Measurements from ENCODE around the gene NME8.
"Not testable (repeated sequence)": the region's sequence is repeated elsewhere in the genome, so short reads cannot be mapped to it uniquely, and the experiment has no call there.

NME8 gene

DNA sequence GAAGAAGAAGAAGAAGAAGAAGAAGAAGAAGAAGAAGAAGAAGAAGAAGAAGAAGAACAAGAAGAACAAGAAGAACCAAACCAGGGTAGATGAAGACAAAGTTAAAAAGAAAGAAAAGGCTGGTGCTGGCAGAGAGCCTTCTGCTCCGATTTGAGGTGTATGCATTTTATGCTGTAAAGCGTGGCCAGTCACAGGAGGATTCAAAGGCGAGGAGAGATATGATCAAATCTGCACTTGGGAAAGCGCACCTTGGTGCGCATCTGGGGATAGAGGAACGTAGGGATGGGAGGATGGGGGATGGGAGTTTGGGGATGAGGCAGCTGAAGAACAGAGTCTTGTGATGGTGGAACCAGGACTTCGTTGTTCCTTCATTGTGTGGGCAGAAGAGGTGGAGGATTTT lies at the start of gene NME8:
TSS of gene NME8 (plus strand) at position 301 of the 400 bp plus-strand sequence. CDS start 1,670 bp downstream, outside the sequence.
- in situ Hi-C loops (cut with MboI; ENCODE audit: low sequenced_read_pairs, unreplicated experiment): loop anchor here (25.0 kb wide), 3 partner anchors 211 to 636 kb away; no protein-coding TSS in a partner anchor
- DNase-seq (ENCODE audit: low spot score): no peak
- no peak for TF ChIP-seq CTCF (IDR thresholded peaks at IDR 0.05; ENCODE audit: borderline replicate concordance, control extremely low read depth, extremely low read depth, insufficient read depth, missing control alignments)

DNA sequence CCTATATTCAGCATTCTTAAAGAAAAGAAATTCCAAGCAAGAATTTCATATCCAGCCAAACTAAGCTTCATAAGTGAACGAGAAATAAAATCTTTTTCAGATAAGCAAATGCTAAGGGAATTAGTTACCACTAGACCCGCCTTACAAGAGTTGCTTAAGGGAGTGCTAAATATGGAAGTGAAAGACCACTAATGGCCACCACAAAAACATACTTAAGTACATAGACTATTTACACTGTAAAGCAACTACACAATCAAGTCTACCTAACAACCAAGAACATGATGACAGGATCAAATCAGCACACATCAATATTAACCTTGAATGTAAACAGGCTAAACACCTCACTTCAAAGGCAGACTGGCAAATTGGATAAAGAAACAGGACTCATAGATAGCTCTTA lies 42.2 kb upstream of the NME8 start:
- DNase-seq (ENCODE audit: low spot score): no peak
- in situ Hi-C loops (cut with MboI; ENCODE audit: low sequenced_read_pairs, unreplicated experiment): no loop called here
- no peak for TF ChIP-seq CTCF (IDR thresholded peaks at IDR 0.05; ENCODE audit: borderline replicate concordance, control extremely low read depth, extremely low read depth, insufficient read depth, missing control alignments)

GRCh38 chr7:37812161-37812580 lies 36.2 kb upstream of the NME8 start:
- DNase-seq (ENCODE audit: low spot score); in situ Hi-C loops (cut with MboI; ENCODE audit: low sequenced_read_pairs, unreplicated experiment): not testable (repeated sequence)

- DNase-seq (ENCODE audit: low spot score): peak; percentile 30
- TF ChIP-seq CTCF (IDR thresholded peaks at IDR 0.05; ENCODE audit: borderline replicate concordance, control extremely low read depth, extremely low read depth, insufficient read depth, missing control alignments): no peak
- in situ Hi-C loops (cut with MboI; ENCODE audit: low sequenced_read_pairs, unreplicated experiment): no loop called here
Measured at GRCh38 chr7:37815671-37816371, 32.6 kb upstream of the NME8 start.

DNA sequence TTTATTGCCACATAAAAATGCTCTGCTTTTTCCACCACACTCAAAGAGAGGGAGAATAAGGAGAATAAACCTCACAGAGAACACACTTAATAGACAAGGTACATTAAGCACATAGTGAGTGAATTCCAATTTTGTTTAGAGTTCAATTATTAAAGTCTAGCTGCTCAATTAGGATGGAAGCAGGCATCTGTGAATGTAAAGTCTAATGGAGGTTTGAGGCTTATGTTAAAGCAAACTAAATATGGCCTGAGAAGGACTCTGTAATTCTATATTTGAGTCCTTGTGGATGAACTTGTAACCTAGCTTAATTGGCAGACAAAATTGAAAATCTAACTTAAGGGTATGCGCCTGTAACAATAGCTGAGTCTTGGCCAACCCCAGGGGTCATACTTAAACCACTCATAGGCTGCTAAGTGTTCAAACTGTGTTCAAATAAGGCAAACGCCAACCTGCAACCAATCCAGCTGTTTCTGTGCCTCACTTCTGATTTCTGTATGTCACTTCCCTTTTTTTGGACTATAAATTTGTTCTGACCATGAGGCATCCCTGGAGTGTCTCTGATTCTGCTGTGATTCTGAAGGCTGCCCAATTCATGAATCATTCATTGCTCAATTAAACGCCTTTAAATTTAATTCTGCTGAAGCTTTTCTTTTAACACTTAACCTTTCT lies 31.3 kb upstream of the NME8 start:
- in situ Hi-C loops (cut with MboI; ENCODE audit: low sequenced_read_pairs, unreplicated experiment): no loop called here
- no peak for TF ChIP-seq CTCF (IDR thresholded peaks at IDR 0.05; ENCODE audit: borderline replicate concordance, control extremely low read depth, extremely low read depth, insufficient read depth, missing control alignments)

GRCh38 chr7:37817591-37817960 lies 30.8 kb upstream of the NME8 start:
- no peak for TF ChIP-seq CTCF (IDR thresholded peaks at IDR 0.05; ENCODE audit: borderline replicate concordance, control extremely low read depth, extremely low read depth, insufficient read depth, missing control alignments)
- in situ Hi-C loops (cut with MboI; ENCODE audit: low sequenced_read_pairs, unreplicated experiment): no loop called here

More for the DNA sequence above, 31.3 kb upstream of the NME8 start:
- no peak for DNase-seq (ENCODE audit: low spot score)

More at GRCh38 chr7:37817591-37817960, 30.8 kb upstream of the NME8 start:
- DNase-seq (ENCODE audit: low spot score): no peak

Measured in GM13976 (cell line).